HepG2 (cell line): ENCODE measurements around the gene RBBP8NL. TPM values are rescaled to one million over a fixed set of nuclear protein-coding genes. Genes with fewer than 3 reads are reported as not detected.

Source experiments
- BHLHE40 ChIP-seq: IDR thresholded peaks from 2 replicates; pipeline ENCODE4 v1.6.1; 2011; ENCODE audit warnings: low read length, improper control_type of control experiment
- KLF12 ChIP-seq: sonication (generic); formaldehyde crosslinking; IDR thresholded peaks from 2 replicates; pipeline ENCODE4 v1.4.0; 2020; ENCODE audit warnings: missing genetic modification reagents, borderline replicate concordance
- POLR2G ChIP-seq: fragments of 200-400 bp; formaldehyde crosslinking; IDR thresholded peaks from 2 replicates; pipeline ENCODE4 v1.6.1; 2018; ENCODE audit warnings: mild to moderate bottlenecking, low read depth, low read length, moderate library complexity
- RCOR2 ChIP-seq: IDR thresholded peaks from 2 replicates; pipeline ENCODE4 v1.6.1; 2016; ENCODE audit warnings: missing biosample characterization, missing genetic modification reagents
- SAP130 ChIP-seq: IDR thresholded peaks from 2 replicates; pipeline ENCODE4 v1.6.1; 2016; ENCODE audit warnings: low read depth
- SATB2 ChIP-seq: sonication (generic); formaldehyde crosslinking; IDR thresholded peaks from 2 replicates; pipeline ENCODE4 v1.5.0; 2020; ENCODE audit warnings: missing genetic modification reagents
- SNAI1 ChIP-seq: sonication (generic); formaldehyde crosslinking; IDR thresholded peaks from 2 replicates; pipeline ENCODE4 v1.5.0; 2020; ENCODE audit warnings: mild to moderate bottlenecking, missing genetic modification reagents, borderline replicate concordance
- SPEN ChIP-seq: sonication (generic); formaldehyde crosslinking; IDR thresholded peaks from 2 replicates; pipeline ENCODE4 v1.5.1; 2020; ENCODE audit warnings: low read depth, mild to moderate bottlenecking, missing genetic modification reagents
- SRSF4 ChIP-seq: fragments of 200-400 bp; formaldehyde crosslinking; IDR thresholded peaks from one replicate; pipeline ENCODE4 v1.6.1; 2018; ENCODE audit warnings: mild to moderate bottlenecking, low read depth, low read length, moderate library complexity; ENCODE audit not compliant: poor library complexity, severe bottlenecking
- YEATS2 ChIP-seq: sonication (generic); formaldehyde crosslinking; IDR thresholded peaks from 2 replicates; pipeline ENCODE4 v1.4.0; 2020; ENCODE audit warnings: missing genetic modification reagents, borderline replicate concordance
- ZKSCAN5 ChIP-seq: sonication (generic); formaldehyde crosslinking; IDR thresholded peaks from 2 replicates; pipeline ENCODE4 v1.5.1; 2020; ENCODE audit warnings: mild to moderate bottlenecking, missing genetic modification reagents
- ZNF292 ChIP-seq: sonication (generic); formaldehyde crosslinking; IDR thresholded peaks from 2 replicates; pipeline ENCODE4 v1.8.1; 2022; ENCODE audit warnings: mild to moderate bottlenecking, low read depth, missing genetic modification reagents, borderline replicate concordance
- ZNF326 ChIP-seq: sonication (generic); formaldehyde crosslinking; IDR thresholded peaks from 2 replicates; pipeline ENCODE4 v1.4.0; 2020; ENCODE audit warnings: missing genetic modification reagents, borderline replicate concordance
- ZNF557 ChIP-seq: sonication (generic); formaldehyde crosslinking; IDR thresholded peaks from 2 replicates; pipeline ENCODE4 v1.4.0; 2020; ENCODE audit warnings: missing genetic modification reagents
- ZNF761 ChIP-seq: sonication (generic); formaldehyde crosslinking; conservative IDR thresholded peaks from 2 replicates; pipeline ENCODE4 v1.4.0; 2020; ENCODE audit warnings: mild to moderate bottlenecking, missing genetic modification reagents
- ZNF773 ChIP-seq: sonication (generic); formaldehyde crosslinking; IDR thresholded peaks from 2 replicates; pipeline ENCODE4 v1.4.0; 2020; ENCODE audit warnings: missing genetic modification reagents, borderline replicate concordance
- ZSCAN22 ChIP-seq: sonication (generic); formaldehyde crosslinking; IDR thresholded peaks from 2 replicates; pipeline ENCODE4 v1.4.0; 2020; ENCODE audit warnings: mild to moderate bottlenecking, missing genetic modification reagents
- ZZZ3 ChIP-seq: sonication (generic); formaldehyde crosslinking; IDR thresholded peaks from 2 replicates; pipeline ENCODE4 v1.4.0; 2020; ENCODE audit warnings: missing genetic modification reagents, mild to moderate bottlenecking, borderline replicate concordance
- polyA plus RNA-seq, 8 experiments: library from polyadenylated mRNA; depleted of rRNA in 3 of 8; stranded (reverse) in 7 of 8; unstranded in 1 of 8; fragments of >200 nt; fragmentation: Illumina TruSeq in 4 of 8; extraction: Trizol in 4 of 8; gene quantifications; 2 replicates each; pipeline versions ENCODE4 v1.2.1 to v1.2.3, GENCODE V29; 2011 to 2016; ENCODE audit warnings: low read depth in 4 of 8, missing spikeins in 1 of 8, mixed read lengths in 1 of 8; ENCODE audit not compliant: insufficient read depth in 1 of 8
- total RNA-seq, 5 experiments: library from RNA; depleted of rRNA; stranded (reverse); fragments of >200 nt; fragmentation: Illumina TruSeq; extraction: Trizol; gene quantifications; 2 replicates each; pipeline ENCODE4 v1.2.3, GENCODE V29; 2016; ENCODE audit warnings: low read depth in 1 of 5
- TF ChIP-seq, protein P1 (sequence below): sonication (generic); formaldehyde crosslinking; IDR thresholded peaks from 2 replicates; pipeline ENCODE4 v1.5.0; 2020; ENCODE audit warnings: mild to moderate bottlenecking, missing genetic modification reagents, borderline replicate concordance
- TF ChIP-seq, protein P2 (sequence below): IDR thresholded peaks from 2 replicates; pipeline ENCODE4 v1.6.1; 2012; ENCODE audit warnings: inconsistent platforms

Gene RBBP8NL
- total and polyA plus RNA-seq, 2 of the 13 experiments (the other 11 are each of a cell fraction or from before 2014, with no cell fraction given): 0.69 to 0.86 TPM

DNA sequence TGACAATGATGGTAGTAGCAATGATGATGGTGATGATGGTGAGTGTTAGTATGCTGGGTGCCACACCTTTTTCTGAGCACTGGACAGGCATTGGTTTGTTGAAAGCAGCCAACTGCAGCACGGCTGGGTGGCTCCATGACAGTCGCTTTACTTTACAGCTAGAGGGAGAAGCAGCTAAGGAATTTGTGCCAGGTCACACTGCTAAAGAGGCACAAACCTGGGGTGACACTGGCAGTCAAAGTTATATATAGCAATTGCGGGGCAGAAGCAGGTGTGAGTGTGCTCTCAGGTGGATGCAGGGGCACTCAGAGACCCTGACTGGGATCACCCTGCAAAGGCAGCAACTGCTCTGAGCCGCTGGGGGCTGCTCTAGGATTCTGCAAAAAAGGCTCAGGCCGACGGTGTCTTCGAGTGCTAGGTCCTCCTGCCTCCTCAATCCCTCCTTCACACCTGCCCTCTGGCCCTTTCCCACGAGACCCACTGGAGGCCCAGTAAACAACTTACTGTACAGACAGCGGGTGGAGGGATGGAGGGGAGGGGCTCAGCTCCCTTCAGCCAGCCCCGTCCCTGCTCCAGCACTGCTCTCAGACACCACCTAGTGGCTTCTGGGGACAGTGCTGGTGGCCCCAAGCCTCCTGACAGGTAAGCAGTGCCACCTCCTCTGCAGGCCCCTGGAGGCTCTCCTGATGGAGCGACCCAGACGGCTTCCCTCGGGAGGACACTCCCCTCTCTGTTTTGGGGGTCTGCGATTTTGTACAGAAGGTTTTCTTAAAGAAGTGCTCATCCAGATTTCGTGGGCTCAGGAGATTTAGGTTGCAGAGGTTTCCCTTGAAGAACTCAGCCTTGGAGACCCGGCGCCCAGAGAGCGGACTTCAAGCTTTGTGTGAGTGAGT lies 44.8 kb downstream of the RBBP8NL start (continued):
- TF ChIP-seq KLF12: peak; percentile 91
- TF ChIP-seq ZSCAN22: no peak
- TF ChIP-seq ZNF326: peak; percentile 83; the same call in 1 of the 2 replicates
- peak; percentile 91; the same call in 1 of the 2 replicates for TF ChIP-seq ZNF557 (CRISPR knock-in tag)
- TF ChIP-seq POLR2G: peak; percentile 73
- TF ChIP-seq ZNF773: no peak
- TF ChIP-seq SNAI1: no peak
- TF ChIP-seq SRSF4: no peak
- TF ChIP-seq BHLHE40: no peak
- TF ChIP-seq ZNF761 (CRISPR knock-in tag): no peak
- peak; percentile 79; the same call in 1 of the 2 replicates for TF ChIP-seq YEATS2 (CRISPR knock-in tag)
- no peak for TF ChIP-seq ZZZ3 (CRISPR knock-in tag)
- TF ChIP-seq, protein P1, sequence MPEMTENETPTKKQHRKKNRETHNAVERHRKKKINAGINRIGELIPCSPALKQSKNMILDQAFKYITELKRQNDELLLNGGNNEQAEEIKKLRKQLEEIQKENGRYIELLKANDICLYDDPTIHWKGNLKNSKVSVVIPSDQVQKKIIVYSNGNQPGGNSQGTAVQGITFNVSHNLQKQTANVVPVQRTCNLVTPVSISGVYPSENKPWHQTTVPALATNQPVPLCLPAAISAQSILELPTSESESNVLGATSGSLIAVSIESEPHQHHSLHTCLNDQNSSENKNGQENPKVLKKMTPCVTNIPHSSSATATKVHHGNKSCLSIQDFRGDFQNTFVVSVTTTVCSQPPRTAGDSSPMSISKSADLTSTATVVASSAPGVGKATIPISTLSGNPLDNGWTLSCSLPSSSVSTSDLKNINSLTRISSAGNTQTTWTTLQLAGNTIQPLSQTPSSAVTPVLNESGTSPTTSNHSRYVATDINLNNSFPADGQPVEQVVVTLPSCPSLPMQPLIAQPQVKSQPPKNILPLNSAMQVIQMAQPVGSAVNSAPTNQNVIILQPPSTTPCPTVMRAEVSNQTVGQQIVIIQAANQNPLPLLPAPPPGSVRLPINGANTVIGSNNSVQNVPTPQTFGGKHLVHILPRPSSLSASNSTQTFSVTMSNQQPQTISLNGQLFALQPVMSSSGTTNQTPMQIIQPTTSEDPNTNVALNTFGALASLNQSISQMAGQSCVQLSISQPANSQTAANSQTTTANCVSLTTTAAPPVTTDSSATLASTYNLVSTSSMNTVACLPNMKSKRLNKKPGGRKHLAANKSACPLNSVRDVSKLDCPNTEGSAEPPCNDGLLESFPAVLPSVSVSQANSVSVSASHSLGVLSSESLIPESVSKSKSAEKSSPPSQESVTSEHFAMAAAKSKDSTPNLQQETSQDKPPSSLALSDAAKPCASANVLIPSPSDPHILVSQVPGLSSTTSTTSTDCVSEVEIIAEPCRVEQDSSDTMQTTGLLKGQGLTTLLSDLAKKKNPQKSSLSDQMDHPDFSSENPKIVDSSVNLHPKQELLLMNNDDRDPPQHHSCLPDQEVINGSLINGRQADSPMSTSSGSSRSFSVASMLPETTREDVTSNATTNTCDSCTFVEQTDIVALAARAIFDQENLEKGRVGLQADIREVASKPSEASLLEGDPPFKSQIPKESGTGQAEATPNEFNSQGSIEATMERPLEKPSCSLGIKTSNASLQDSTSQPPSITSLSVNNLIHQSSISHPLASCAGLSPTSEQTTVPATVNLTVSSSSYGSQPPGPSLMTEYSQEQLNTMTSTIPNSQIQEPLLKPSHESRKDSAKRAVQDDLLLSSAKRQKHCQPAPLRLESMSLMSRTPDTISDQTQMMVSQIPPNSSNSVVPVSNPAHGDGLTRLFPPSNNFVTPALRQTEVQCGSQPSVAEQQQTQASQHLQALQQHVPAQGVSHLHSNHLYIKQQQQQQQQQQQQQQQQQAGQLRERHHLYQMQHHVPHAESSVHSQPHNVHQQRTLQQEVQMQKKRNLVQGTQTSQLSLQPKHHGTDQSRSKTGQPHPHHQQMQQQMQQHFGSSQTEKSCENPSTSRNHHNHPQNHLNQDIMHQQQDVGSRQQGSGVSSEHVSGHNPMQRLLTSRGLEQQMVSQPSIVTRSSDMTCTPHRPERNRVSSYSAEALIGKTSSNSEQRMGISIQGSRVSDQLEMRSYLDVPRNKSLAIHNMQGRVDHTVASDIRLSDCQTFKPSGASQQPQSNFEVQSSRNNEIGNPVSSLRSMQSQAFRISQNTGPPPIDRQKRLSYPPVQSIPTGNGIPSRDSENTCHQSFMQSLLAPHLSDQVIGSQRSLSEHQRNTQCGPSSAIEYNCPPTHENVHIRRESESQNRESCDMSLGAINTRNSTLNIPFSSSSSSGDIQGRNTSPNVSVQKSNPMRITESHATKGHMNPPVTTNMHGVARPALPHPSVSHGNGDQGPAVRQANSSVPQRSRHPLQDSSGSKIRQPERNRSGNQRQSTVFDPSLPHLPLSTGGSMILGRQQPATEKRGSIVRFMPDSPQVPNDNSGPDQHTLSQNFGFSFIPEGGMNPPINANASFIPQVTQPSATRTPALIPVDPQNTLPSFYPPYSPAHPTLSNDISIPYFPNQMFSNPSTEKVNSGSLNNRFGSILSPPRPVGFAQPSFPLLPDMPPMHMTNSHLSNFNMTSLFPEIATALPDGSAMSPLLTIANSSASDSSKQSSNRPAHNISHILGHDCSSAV (CRISPR knock-in tag): no peak
- TF ChIP-seq ZKSCAN5: no peak
- TF ChIP-seq ZNF292 (CRISPR knock-in tag): no peak
- TF ChIP-seq SAP130 (CRISPR knock-in tag): peak; percentile 90
- peak; percentile 57; the same call in 1 of the 2 replicates for TF ChIP-seq SPEN
- TF ChIP-seq SATB2 (CRISPR knock-in tag): 0 out of 2 replicates have a peak, but pooled peaks have one; percentile 74
- TF ChIP-seq RCOR2 (CRISPR knock-in tag): 0 out of 2 replicates have a peak, but pooled peaks have one; percentile 22
- TF ChIP-seq, protein P2, sequence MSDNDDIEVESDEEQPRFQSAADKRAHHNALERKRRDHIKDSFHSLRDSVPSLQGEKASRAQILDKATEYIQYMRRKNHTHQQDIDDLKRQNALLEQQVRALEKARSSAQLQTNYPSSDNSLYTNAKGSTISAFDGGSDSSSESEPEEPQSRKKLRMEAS: peak; percentile 73; the same call in 1 of the 2 replicates
